VCaP (cell line): ENCODE results near the gene CD200R1L.

ENCODE experiments used
- H3K27ac ChIP-seq: fragments of 450-650 bp; 2 replicates; pipeline ENCODE4 v1.5.1; 2017
- CTCF ChIP-seq: fragments of 450-650 bp; conservative IDR thresholded peaks from 2 replicates; pipeline ENCODE4 v1.5.1; 2017; ENCODE audit warnings: mild to moderate bottlenecking, moderate library complexity

Gene CD200R1L

GRCh38 chr3:112846764-112847163 lies at the start of gene CD200R1L:
Gene CD200R1L, minus strand, starts transcription at chr3:112846864. Its CDS starts 17,497 bp downstream, at chr3:112829367.
- H3K27ac ChIP-seq, result no peak within 1 kb of the TSS
- TF ChIP-seq CTCF, result no peak

GRCh38 chr3:112894258-112894657 lies 47.6 kb upstream of the CD200R1L start:
- no peak for TF ChIP-seq CTCF
- H3K27ac ChIP-seq, result no peak overlapping the region

- H3K27ac ChIP-seq, result no peak overlapping the region
- TF ChIP-seq CTCF, result no peak
Observed at GRCh38 chr3:112889357-112889756, 42.7 kb upstream of the CD200R1L start.

- no peak overlapping the region for H3K27ac ChIP-seq
- TF ChIP-seq CTCF, result no peak
Observed at GRCh38 chr3:112888381-112889085, 41.9 kb upstream of the CD200R1L start.

GRCh38 chr3:112884678-112885290 lies 38.1 kb upstream of the CD200R1L start:
- H3K27ac ChIP-seq, result no peak overlapping the region
- no peak for TF ChIP-seq CTCF

- TF ChIP-seq CTCF, result no peak
- H3K27ac ChIP-seq, result no peak overlapping the region
Observed at GRCh38 chr3:112881891-112882290, 35.2 kb upstream of the CD200R1L start.

- no peak overlapping the region for H3K27ac ChIP-seq
- TF ChIP-seq CTCF, result no peak
Observed at GRCh38 chr3:112875561-112875960, 28.9 kb upstream of the CD200R1L start.
